ENCODE results near the gene PFKFB4. TPM values are rescaled to one million over a fixed set of nuclear protein-coding genes. Genes with fewer than 3 reads are reported as not detected.

Gene PFKFB4
- total and polyA plus RNA-seq, 10 donors, result 2.0 to 43.1 (median 19.4) TPM

GRCh38 chr3:48575366-48575765 lies 18.8 kb upstream of the PFKFB4 start:
- WGBS, 5 donors, result 82 to 92% (median 86%) methylated on average over 15 to 17 of the region's 17 CpGs
- DNase-seq, result no peak
- Histone ChIP-seq H3K27ac (no peak overlapping the region), H3K36me3 (peaks cover 0 to 17% (median 0%) of the 10 kb centered on the region in 6 donors), H3K4me1 (no peaks in the 10 kb centered on the region), H3K27me3 (replicated peaks in 1 of 7) (no peaks in the 10 kb centered on the region), H3K9me3 (no peaks in the 10 kb centered on the region), H3K4me3 (no peak overlapping the region)
- intact Hi-C loops (cut with DNase I; ENCODE audit: low total_unique reads), result no loop called here
- TF ChIP-seq, protein P1, sequence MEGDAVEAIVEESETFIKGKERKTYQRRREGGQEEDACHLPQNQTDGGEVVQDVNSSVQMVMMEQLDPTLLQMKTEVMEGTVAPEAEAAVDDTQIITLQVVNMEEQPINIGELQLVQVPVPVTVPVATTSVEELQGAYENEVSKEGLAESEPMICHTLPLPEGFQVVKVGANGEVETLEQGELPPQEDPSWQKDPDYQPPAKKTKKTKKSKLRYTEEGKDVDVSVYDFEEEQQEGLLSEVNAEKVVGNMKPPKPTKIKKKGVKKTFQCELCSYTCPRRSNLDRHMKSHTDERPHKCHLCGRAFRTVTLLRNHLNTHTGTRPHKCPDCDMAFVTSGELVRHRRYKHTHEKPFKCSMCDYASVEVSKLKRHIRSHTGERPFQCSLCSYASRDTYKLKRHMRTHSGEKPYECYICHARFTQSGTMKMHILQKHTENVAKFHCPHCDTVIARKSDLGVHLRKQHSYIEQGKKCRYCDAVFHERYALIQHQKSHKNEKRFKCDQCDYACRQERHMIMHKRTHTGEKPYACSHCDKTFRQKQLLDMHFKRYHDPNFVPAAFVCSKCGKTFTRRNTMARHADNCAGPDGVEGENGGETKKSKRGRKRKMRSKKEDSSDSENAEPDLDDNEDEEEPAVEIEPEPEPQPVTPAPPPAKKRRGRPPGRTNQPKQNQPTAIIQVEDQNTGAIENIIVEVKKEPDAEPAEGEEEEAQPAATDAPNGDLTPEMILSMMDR (IDR thresholded peaks at IDR 0.05 in 8 of 11, conservative IDR thresholded peaks at IDR 0.05 in 3 of 11), result no peak
- TF ChIP-seq POLR2AphosphoS5 (IDR thresholded peaks at IDR 0.05) (no peak), POLR2A (IDR thresholded peaks at IDR 0.05) (no peak)

- Histone ChIP-seq H3K36me3 (peaks cover 0 to 13% (median 0%) of the 10 kb centered on the region in 6 donors), H3K9me3 (no peaks in the 10 kb centered on the region), H3K4me1 (no peaks in the 10 kb centered on the region), H3K4me3 (no peak overlapping the region), H3K27ac (no peak overlapping the region), H3K27me3 (replicated peaks in 1 of 7) (no peaks in the 10 kb centered on the region)
- DNase-seq, result no peak
- intact Hi-C loops (cut with DNase I; ENCODE audit: low total_unique reads), result no loop called here
- TF ChIP-seq, protein P1 (IDR thresholded peaks at IDR 0.05 in 8 of 11, conservative IDR thresholded peaks at IDR 0.05 in 3 of 11), result no peak
- TF ChIP-seq POLR2AphosphoS5 (IDR thresholded peaks at IDR 0.05), result no peak
- TF ChIP-seq POLR2A (IDR thresholded peaks at IDR 0.05), result no peak
- 92 to 98% (median 96%) methylated on average over 7 to 10 of the region's 10 CpGs for WGBS, 5 donors
These were observed 17.5 kb upstream of the PFKFB4 start for GRCh38 chr3:48573973-48574585.

GRCh38 chr3:48572517-48572916 lies 15.9 kb upstream of the PFKFB4 start:
- Histone ChIP-seq H3K27ac (no peak overlapping the region), H3K9me3 (no peaks in the 10 kb centered on the region), H3K27me3 (replicated peaks in 1 of 7) (no peaks in the 10 kb centered on the region), H3K4me3 (no peak overlapping the region), H3K4me1 (no peaks in the 10 kb centered on the region), H3K36me3 (peaks cover 0 to 8% (median 0%) of the 10 kb centered on the region in 6 donors)
- WGBS, 5 donors, result 76 to 87% (median 79%) methylated on average over 5 to 7 of the region's 7 CpGs
- DNase-seq, result no peak
- intact Hi-C loops (cut with DNase I; ENCODE audit: low total_unique reads), result no loop called here
- TF ChIP-seq POLR2A (IDR thresholded peaks at IDR 0.05) (no peak), POLR2AphosphoS5 (IDR thresholded peaks at IDR 0.05) (no peak)
- TF ChIP-seq, protein P1 (IDR thresholded peaks at IDR 0.05 in 8 of 11, conservative IDR thresholded peaks at IDR 0.05 in 3 of 11), result no peak

GRCh38 chr3:48571938-48572337 lies 15.3 kb upstream of the PFKFB4 start:
- intact Hi-C loops (cut with DNase I; ENCODE audit: low total_unique reads), result no loop called here
- H3K36me3 ChIP-seq, result peaks cover 0 to 8% (median 0%) of the 10 kb centered on the region in 6 donors
- no peak overlapping the region for H3K27ac ChIP-seq
- H3K4me3 ChIP-seq, result no peak overlapping the region
- no peak for DNase-seq
- 82 to 92% (median 89%) methylated on average over 12 of the region's 12 CpGs for WGBS, 5 donors
- H3K27me3 ChIP-seq (replicated peaks in 1 of 7), result no peaks in the 10 kb centered on the region
- no peaks in the 10 kb centered on the region for H3K4me1 ChIP-seq
- no peaks in the 10 kb centered on the region for H3K9me3 ChIP-seq
- TF ChIP-seq, protein P1 (IDR thresholded peaks at IDR 0.05 in 8 of 11, conservative IDR thresholded peaks at IDR 0.05 in 3 of 11), result no peak
- TF ChIP-seq POLR2A (IDR thresholded peaks at IDR 0.05), result no peak
- no peak for TF ChIP-seq POLR2AphosphoS5 (IDR thresholded peaks at IDR 0.05)

All from spleen (tissue), 11 donors.